ENCODE measurements around the gene ZFR2. TPM values are rescaled to one million over a fixed set of nuclear protein-coding genes. Genes with fewer than 3 reads are reported as not detected.
A peak's percentile ranks its signal among the peaks of the same experiment; 100 is the strongest.

The ZFR2 gene
- total RNA-seq, 1 donor from 2014 or later = not detected

DNA sequence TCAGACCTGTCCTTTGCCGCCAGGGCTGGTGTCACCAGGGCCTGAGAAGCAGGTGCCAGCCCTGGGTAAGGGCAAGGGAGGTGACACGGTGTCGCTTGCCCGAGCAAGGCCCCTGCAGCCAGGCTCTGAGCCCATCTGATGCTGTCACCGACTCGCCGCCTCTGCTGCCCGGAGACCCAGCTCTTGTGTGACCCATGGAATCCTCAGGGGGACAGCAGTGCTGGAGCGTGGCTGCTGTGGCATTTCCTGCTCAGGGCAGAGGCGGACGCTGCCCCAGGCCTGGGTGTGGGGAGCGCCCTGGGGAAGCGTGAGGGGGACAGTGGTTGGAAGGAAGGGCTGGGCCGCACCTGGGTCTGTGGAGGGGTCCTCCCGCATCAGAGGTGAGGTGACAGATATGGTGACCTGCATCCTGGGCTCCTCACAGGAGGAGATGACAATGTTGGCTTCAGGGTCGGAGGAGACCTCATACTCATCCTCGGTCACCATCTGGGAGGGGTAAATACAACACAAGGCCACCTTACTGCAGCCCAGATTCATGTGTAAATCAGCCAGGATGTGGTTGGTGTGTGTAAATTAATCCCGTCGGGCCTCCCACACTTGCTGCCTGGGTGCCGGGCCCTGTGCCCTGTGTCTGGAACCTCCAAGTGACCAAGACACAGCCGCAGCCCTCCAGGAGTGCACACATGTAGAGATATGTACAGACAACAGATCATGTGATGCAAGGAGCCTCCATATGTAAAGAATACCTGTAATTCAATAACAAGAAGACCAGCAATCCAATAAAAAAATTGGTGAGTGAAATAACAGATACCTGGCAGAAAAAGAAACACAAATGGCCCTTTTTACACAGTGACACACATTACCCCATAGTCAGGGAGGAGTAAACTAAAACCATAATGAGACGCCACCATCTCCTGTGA, 55.1 kb downstream of the ZFR2 start:
- no peak for DNase-seq
- intact Hi-C loops (cut with micrococcal nuclease) = no loop called here

DNA sequence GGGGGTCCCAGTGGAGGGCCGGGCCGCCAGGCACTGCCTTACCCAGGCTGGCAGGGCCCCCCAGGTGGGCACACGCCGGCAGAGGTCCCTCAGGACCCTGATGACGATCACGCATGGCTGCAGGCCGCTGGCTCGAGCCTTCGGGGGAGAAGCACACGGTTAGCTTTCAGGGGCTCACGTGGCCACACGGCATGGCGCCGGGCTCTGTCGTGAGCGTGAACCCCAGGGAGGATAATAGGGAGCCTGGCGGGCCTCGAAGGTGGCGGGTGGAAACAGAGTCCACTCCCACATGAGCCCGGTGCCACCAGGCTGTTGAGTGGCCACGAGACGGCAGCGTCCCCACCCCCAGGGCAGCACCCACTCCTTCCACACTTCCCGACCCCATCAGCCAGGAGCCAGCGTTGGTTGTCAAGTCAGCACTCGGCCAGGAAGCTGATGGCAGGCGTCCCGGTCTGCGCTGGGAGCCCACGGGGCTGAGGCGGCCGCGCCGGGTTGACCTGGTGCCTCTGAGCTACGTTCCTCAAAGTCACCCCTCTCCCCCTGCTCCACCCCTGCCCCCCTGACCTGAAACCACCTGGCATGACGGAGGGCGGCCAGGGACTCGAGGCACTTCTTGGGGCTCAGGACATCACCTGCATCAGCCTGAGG, 58.0 kb downstream of the ZFR2 start:
- no peak for DNase-seq
- Histone ChIP-seq H3K27me3 (ENCODE audit: low read depth) (peaks cover 20% of the 10 kb centered on the region), H3K4me1 (peaks cover 36% of the 10 kb centered on the region), H3K4me3 (no peak overlapping the region), H3K27ac (replicated peaks) (no peak overlapping the region), H3K36me3 (no peaks in the 10 kb centered on the region), H3K9me3 (replicated peaks) (no peaks in the 10 kb centered on the region)
- intact Hi-C loops (cut with micrococcal nuclease) = no loop called here
- TF ChIP-seq, protein P1, sequence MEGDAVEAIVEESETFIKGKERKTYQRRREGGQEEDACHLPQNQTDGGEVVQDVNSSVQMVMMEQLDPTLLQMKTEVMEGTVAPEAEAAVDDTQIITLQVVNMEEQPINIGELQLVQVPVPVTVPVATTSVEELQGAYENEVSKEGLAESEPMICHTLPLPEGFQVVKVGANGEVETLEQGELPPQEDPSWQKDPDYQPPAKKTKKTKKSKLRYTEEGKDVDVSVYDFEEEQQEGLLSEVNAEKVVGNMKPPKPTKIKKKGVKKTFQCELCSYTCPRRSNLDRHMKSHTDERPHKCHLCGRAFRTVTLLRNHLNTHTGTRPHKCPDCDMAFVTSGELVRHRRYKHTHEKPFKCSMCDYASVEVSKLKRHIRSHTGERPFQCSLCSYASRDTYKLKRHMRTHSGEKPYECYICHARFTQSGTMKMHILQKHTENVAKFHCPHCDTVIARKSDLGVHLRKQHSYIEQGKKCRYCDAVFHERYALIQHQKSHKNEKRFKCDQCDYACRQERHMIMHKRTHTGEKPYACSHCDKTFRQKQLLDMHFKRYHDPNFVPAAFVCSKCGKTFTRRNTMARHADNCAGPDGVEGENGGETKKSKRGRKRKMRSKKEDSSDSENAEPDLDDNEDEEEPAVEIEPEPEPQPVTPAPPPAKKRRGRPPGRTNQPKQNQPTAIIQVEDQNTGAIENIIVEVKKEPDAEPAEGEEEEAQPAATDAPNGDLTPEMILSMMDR (IDR thresholded peaks at IDR 0.05; ENCODE audit: borderline replicate concordance) = no peak

More for the DNA sequence above, 55.1 kb downstream of the ZFR2 start:
- Histone ChIP-seq H3K4me3 (no peak overlapping the region), H3K27ac (replicated peaks) (peak overlapping the region; percentile 76), H3K9me3 (replicated peaks) (no peaks in the 10 kb centered on the region), H3K4me1 (peaks cover 30% of the 10 kb centered on the region), H3K27me3 (ENCODE audit: low read depth) (peaks cover 16% of the 10 kb centered on the region), H3K36me3 (no peaks in the 10 kb centered on the region)
- TF ChIP-seq, protein P1 (IDR thresholded peaks at IDR 0.05; ENCODE audit: borderline replicate concordance) = no peak

DNA sequence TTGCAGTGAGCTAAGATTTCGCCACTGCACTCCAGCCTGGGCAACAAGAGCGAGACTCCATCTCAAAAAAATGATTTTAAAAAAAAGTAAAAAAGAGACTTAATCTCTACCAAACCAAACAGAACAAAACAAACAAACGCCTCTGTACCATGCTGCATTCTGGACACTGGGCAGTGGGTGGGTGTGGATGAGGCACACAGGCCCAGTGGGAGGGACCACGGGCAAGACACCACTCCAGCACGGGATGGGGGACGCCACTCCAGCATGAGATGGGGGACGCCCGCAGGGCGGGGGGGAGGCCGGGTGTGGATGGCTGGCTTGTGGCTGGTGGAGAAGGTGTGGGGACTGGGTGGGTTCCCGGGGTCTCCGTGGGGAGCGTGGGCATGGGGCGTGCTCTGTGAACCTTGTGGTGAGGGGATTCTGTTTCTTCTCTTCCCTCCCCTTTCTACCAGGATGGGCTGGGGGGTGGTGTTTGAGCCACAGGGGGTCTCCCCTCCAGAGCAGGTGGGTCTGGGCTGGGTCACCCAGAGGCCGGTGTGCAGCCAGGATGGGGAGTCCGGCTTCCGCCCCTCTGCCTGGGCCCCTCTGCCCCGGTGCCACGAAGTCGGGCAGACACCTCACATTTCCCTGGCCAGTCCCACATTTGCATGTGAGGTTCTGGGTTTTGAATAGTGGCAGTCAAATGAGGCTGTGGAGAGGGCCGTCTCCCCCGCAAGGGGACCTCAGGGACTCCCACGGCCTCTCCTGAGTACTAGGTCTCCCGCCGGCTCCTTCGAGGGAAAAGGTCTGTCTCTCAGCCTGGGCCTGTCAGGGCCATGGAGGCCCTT, 58.7 kb downstream of the ZFR2 start:
- intact Hi-C loops (cut with micrococcal nuclease) = no loop called here
- Histone ChIP-seq H3K27me3 (ENCODE audit: low read depth) (peaks cover 27% of the 10 kb centered on the region), H3K36me3 (no peaks in the 10 kb centered on the region), H3K4me3 (no peak overlapping the region), H3K27ac (replicated peaks) (no peak overlapping the region), H3K9me3 (replicated peaks) (no peaks in the 10 kb centered on the region), H3K4me1 (peaks cover 36% of the 10 kb centered on the region)
- DNase-seq = no peak
- TF ChIP-seq, protein P1 (IDR thresholded peaks at IDR 0.05; ENCODE audit: borderline replicate concordance) = no peak

DNA sequence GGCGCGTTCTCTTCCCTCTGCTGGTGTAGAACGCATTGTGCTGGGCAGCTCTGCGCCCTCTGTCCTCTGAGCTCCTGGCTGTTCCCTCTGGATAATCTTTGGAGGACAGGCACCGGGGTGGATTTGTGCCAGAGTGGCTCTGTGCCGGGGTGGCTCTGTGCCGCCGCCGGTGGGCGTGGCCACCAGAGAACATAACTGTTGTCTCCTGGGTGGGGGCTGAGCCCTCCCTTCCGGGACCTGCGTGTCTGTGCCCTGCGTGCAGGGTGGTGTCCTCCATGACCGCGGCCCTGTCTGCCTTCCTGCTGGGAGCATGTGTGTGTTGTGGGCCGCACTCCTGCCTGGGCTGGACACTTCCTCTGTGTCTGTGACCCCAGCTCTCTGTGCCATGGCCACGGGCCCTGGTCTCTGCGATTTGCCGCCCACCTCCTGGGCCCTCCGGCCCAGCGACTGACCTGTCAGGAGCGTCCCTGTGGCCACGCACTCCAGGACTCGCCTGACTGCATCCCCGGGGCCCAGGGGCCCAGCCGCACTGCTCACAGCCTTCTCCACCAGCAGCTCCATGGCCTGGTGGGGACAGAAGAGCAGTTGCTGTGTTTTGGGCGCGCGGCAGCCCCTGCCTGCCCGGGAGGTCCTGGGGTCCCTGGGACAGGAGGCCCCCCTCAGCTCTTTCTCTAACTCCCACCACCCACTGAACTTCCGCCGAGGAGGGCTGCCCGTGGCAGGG, 60.3 kb downstream of the ZFR2 start:
- H3K4me3 ChIP-seq = no peak overlapping the region
- peak overlapping the region; percentile 66 for H3K27ac ChIP-seq (replicated peaks)
- DNase-seq = no peak
- no peaks in the 10 kb centered on the region for H3K9me3 ChIP-seq (replicated peaks)
- no peaks in the 10 kb centered on the region for H3K36me3 ChIP-seq
- H3K27me3 ChIP-seq (ENCODE audit: low read depth) = peaks cover 37% of the 10 kb centered on the region
- TF ChIP-seq, protein P1 (IDR thresholded peaks at IDR 0.05; ENCODE audit: borderline replicate concordance) = no peak
- intact Hi-C loops (cut with micrococcal nuclease) = no loop called here
- peaks cover 33% of the 10 kb centered on the region for H3K4me1 ChIP-seq
